Effector memory CD8-positive, alpha-beta T cell (primary cell): ENCODE results near the gene SAMM50.

Source experiments
- ATAC-seq: fragments of 150-1000 bp; cut with Tn5 transposase; replicated peaks from 2 replicates; pipeline ENCODE4 v1.10.0; 2021; ENCODE audit warnings: mild to moderate bottlenecking, moderate library complexity
- DNase-seq, 3 experiments: peaks; one replicate each; pipeline ENCODE4 v3.0.0; 2021
- H3K27ac Mint-ChIP-seq, 2 donors: one replicate each; pipeline ENCODE4 v1.8.0; 2022; ENCODE audit warnings: mild to moderate bottlenecking in 2 of 2, mixed read lengths in 2 of 2, moderate library complexity in 2 of 2
- H3K27me3 Mint-ChIP-seq, 2 donors: one replicate each; pipeline ENCODE4 v1.8.0; 2022; ENCODE audit warnings: mixed read lengths in 2 of 2
- H3K36me3 Mint-ChIP-seq: one replicate; pipeline ENCODE4 v1.8.0; 2022; ENCODE audit warnings: mild to moderate bottlenecking, moderate library complexity, mixed read lengths; ENCODE audit not compliant: insufficient read depth
- H3K4me1 Mint-ChIP-seq, 2 donors: one replicate each; pipeline ENCODE4 v1.8.0; 2022; ENCODE audit warnings: low read depth in 2 of 2, mixed read lengths in 2 of 2
- H3K4me3 Mint-ChIP-seq, 2 donors: one replicate each; pipeline ENCODE4 v1.8.0; 2022; ENCODE audit warnings: mild to moderate bottlenecking in 2 of 2, mixed read lengths in 2 of 2, moderate library complexity in 2 of 2
- H3K9me3 Mint-ChIP-seq, 2 donors: one replicate each; pipeline ENCODE4 v1.8.0; 2022; ENCODE audit warnings: mixed read lengths in 2 of 2
- total RNA-seq, 9 experiments: gene quantifications; one replicate each; lab custom pipeline; 2026; lab: John Stamatoyannopoulos, UW

Gene SAMM50
- 20.8 to 65.0 (median 46.6) reads per million in 9 experiments for total RNA-seq

DNA sequence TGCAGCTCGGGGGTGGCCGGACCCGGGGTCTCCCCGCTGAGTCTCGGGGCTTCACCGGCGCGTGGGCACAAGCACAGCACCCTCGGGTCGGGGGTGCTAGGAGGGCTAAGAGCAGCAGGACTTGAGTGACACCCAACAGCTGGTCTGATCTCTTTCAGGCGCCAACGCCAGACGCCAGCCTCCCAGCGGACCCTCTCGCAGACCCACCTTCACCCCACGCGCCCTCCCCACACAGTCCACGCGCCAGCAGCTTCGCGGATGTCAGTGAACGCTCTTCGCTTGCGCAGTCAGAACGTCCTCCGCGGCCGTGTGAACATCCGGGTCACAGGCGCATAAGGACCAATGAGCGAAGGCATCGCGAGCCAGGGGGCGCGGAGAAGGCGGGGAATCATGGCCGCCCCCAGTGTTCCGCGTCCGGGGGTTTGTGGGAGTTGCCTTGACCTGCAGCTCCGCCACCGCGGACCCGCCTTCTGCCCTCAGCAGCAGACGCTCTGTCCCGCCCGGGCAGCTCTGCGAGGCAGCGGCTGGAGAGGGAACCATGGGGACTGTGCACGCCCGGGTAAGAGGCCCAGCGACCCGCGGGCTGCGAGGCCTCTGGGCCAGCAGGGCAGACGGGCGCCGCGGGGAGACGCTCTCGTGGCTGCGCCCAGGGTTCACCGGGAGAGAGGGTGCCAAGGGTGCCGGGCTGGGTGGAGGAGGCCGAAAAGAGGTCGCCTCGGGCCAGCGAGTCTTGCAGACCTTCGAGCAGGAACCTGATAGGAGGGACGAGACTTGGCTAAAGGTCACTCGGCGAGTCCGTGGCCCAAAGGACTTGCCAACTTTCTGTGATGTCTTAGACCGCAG is at the start of gene SAMM50:
TSS of gene SAMM50 (plus strand) at position 403 of the 843 bp plus-strand sequence. CDS start at position 539, 136 bp downstream.
- Mint-ChIP-seq H3K27ac (peak within 1 kb of the TSS; percentile 95 to 96), H3K4me3 (peak within 1 kb of the TSS; percentile 90 to 95), H3K9me3 (no peaks in the 10 kb centered on the region), H3K27me3 (peaks cover 11 to 14% of the 10 kb centered on the region in 2 donors), H3K36me3 (peaks cover 13% of the 10 kb centered on the region), H3K4me1 (peaks cover 32 to 34% of the 10 kb centered on the region in 2 donors)
- ATAC-seq (peak; percentile 95), DNase-seq (peak; percentile 90 to 91 (median 91))

DNA sequence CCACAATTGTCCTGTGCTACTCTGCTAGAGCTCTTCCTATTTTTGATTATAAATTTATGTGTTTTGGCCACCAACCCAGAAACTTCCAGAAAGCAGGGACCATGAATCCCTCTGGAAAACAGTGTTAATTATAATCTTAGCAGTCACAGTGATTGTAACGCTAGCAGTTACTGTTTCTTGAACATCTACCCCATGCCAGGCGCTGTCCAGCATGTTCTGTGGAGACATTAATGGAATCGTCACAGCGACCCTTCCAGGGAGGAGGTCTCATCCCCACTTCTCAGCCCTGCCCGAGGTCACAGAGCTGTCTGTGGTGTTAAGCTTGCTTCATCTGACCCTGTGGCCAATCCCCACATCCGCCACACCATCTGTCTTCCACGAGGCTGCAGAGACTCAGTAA is 49.6 kb upstream of the SAMM50 start:
- ATAC-seq (no peak), DNase-seq (no peak)
- H3K27me3 Mint-ChIP-seq: peaks cover 38 to 76% of the 10 kb centered on the region in 2 donors
- no peaks in the 10 kb centered on the region for H3K9me3 Mint-ChIP-seq
- H3K4me1 Mint-ChIP-seq: no peaks in the 10 kb centered on the region
- H3K36me3 Mint-ChIP-seq: peaks cover 3% of the 10 kb centered on the region
- H3K4me3 Mint-ChIP-seq: no peak overlapping the region
- H3K27ac Mint-ChIP-seq: no peak overlapping the region

DNA sequence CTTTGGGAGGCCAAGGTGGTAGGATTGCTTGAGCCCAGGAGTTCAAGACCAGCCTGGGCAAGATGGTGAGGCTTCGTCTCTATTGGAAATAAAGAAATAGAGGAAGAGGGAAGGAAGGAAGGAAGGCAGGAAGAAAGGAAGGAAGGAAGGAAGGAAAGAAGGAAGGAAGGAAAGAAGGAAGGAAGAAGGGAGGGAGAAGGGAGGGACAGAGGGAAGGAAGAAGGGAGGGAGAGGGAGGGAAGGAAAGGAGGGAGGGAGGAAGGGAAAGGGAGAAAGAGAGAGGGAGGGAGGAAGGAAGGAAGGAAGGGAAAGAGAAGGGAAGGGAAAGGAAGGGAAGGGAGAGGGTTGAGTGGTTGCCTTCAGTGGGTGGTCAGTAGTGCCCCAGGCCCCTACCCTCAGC is 45.5 kb upstream of the SAMM50 start:
- Mint-ChIP-seq H3K36me3 (no peaks in the 10 kb centered on the region), H3K4me1 (no peaks in the 10 kb centered on the region), H3K4me3 (no peak overlapping the region), H3K27ac (no peak overlapping the region), H3K27me3 (peaks cover 37 to 67% of the 10 kb centered on the region in 2 donors), H3K9me3 (no peaks in the 10 kb centered on the region)
- no peak for DNase-seq
- ATAC-seq: no peak

DNA sequence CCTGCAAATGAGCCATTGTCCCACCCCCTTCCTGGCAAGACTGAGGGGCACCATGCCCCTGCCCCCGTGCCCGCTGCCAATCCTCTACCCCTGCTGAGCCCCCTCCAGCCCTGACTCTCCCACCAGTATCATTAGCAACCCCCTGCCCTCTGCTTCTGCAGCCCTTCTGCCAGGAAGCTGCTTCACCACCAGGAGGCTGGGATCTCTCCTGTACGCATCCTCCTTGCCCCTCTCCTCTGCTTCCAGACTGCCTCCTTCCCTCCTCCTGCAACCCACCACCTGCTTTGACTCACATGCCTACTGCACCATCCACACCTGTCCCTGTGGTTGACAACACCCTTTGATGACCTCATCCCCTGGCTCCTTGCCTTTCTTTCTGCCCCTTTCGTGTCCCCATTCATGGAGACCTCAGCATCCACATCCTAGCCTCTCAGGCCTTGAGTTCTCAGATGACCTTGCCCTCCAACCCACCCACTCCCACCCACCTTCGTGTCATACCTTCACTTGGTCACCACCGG is 45.0 kb upstream of the SAMM50 start:
- DNase-seq: no peak
- H3K4me1 Mint-ChIP-seq: no peaks in the 10 kb centered on the region
- H3K9me3 Mint-ChIP-seq: no peaks in the 10 kb centered on the region
- no peak overlapping the region for H3K4me3 Mint-ChIP-seq
- no peak for ATAC-seq
- no peaks in the 10 kb centered on the region for H3K36me3 Mint-ChIP-seq
- no peak overlapping the region for H3K27ac Mint-ChIP-seq
- peaks cover 37 to 66% of the 10 kb centered on the region in 2 donors for H3K27me3 Mint-ChIP-seq

DNA sequence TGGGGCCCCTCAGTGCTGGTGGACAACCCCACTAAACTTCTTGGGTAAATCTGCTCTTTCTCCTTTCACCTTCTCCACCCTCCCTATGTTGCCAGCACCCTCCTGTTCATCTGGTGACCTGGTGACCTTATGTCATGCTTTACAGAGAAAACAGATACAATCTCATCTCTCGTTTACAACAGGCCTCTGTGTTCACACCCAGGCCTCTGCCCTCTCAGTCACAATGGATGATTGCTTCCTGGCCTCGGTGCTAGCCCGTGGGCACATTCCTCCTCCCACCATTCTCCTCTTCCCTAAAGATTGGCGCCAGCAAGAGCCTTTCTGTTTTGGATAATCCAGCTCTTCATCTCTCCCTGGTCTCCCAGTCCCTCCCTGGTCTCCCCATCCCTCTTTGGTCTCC is 43.9 kb upstream of the SAMM50 start:
- H3K4me3 Mint-ChIP-seq: no peak overlapping the region
- H3K36me3 Mint-ChIP-seq: no peaks in the 10 kb centered on the region
- H3K27me3 Mint-ChIP-seq: peaks cover 34 to 57% of the 10 kb centered on the region in 2 donors
- H3K9me3 Mint-ChIP-seq: no peaks in the 10 kb centered on the region
- ATAC-seq: no peak
- no peaks in the 10 kb centered on the region for H3K4me1 Mint-ChIP-seq
- no peak for DNase-seq
- no peak overlapping the region for H3K27ac Mint-ChIP-seq

DNA sequence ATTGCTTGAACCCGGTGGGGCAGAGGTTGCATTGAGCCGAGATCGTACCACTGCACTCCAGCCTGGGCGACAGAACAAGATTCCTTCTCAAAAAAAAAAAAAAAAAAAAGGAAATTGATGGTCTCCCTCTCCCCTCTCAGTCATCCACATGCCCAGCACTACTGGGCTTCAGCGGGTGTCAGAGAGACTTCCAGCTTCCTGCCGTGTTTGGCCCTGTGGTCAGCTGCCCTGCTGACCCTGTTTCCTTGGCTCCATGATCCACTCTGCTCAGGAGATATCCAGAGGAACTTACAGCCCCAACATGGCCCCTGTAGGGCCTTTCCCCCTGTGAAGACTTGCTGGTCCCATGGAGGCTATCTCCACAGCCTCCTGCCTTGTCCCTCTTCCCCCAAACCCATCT is 37.7 kb upstream of the SAMM50 start:
- no peak for DNase-seq
- H3K27me3 Mint-ChIP-seq: peaks cover 47 to 68% of the 10 kb centered on the region in 2 donors
- H3K9me3 Mint-ChIP-seq: no peaks in the 10 kb centered on the region
- ATAC-seq: no peak
- no peaks in the 10 kb centered on the region for H3K4me1 Mint-ChIP-seq
- H3K4me3 Mint-ChIP-seq: no peak overlapping the region
- H3K27ac Mint-ChIP-seq: no peak overlapping the region
- no peaks in the 10 kb centered on the region for H3K36me3 Mint-ChIP-seq

DNA sequence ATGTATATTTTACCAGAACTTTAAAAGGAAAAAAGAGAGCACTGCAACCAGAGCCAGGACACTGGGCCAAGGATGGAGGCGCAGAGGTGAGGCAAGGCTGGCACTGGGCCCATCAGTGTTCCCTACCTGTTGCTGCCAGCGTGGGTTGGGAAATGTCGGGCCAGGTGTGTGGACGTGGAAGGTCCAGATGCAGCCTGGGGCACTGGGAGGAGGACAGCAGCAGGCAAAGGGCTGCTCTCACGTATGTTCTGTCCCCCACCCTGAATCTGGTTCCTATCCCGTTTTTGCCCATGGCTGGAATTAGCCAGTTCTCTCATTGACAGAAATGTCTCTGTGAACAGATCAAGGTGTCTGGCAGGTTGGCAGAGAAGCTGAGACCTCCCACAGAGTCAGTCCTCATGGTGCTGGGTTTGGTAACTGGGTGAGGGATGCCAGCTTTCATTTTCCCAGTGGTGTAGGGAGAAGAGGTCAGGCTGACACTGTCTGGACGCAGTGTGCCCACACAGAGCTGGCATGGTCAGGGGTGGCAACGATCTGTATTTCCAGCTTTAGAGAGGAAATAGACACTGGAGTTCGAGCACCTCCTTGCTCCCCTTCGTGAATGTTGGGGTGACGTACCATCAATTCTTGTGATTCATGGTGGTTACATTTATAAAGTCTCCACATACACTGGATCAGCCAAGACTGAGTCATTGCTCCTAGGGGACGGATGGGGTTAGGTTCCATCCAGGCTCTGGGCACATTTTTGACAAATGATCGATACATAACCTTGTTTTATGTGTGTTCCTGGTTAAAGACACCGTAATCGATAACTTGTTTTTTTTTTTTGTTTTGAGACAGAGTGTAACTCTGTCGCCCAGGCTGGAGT is 35.9 kb upstream of the SAMM50 start:
- H3K36me3 Mint-ChIP-seq: no peaks in the 10 kb centered on the region
- ATAC-seq (no peak), DNase-seq (no peak)
- H3K4me3 Mint-ChIP-seq: no peak overlapping the region
- peaks cover 5 to 6% of the 10 kb centered on the region in 2 donors for H3K4me1 Mint-ChIP-seq
- no peak overlapping the region for H3K27ac Mint-ChIP-seq
- no peaks in the 10 kb centered on the region for H3K9me3 Mint-ChIP-seq
- H3K27me3 Mint-ChIP-seq: peaks cover 34 to 76% of the 10 kb centered on the region in 2 donors

DNA sequence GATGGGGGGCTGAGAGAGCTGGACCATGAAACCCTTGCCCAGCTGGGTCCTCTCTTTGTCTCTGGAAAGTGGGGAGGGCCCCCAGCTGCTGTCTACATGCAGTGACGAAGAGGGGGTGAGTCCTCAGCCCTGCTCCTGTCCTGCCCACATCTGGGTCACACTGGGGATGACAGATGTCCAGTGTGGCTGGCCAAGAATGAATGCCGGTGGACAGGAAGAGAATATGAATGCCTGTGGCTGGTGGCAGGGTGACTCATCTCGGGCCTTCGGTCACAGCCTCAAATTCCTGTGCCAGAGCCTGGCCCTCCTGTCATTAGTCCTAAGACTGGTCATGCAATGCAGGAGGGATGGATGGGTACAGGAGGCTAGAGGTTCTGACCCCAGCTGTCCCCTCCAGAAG is 33.9 kb upstream of the SAMM50 start:
- Mint-ChIP-seq H3K36me3 (no peaks in the 10 kb centered on the region), H3K27me3 (peaks cover 29 to 88% of the 10 kb centered on the region in 2 donors), H3K4me1 (peaks cover 5 to 10% of the 10 kb centered on the region in 2 donors), H3K4me3 (no peak overlapping the region), H3K9me3 (no peaks in the 10 kb centered on the region), H3K27ac (no peak overlapping the region)
- DNase-seq: no peak
- ATAC-seq: no peak

DNA sequence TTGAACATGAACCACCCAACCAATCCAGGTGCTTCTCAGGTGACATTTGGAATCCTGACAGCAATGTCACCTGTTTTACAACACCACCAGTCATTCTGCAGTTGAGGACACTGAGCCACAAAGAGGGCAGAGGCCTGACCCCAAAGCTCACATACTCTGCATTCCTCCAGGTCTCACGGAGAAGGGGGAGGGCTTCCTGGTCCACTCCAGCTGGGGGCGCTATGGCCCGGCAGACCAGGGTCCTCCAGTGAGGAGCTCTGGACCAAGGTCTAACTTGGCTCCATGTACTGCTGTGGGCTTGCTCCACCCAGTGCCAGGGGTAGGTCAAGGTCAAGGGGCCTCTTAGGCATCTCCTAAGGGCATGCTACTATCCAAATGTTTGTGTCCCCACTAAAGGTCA is 33.1 kb upstream of the SAMM50 start:
- no peak for DNase-seq
- peaks cover 25 to 81% of the 10 kb centered on the region in 2 donors for H3K27me3 Mint-ChIP-seq
- ATAC-seq: no peak
- no peak overlapping the region for H3K27ac Mint-ChIP-seq
- H3K4me1 Mint-ChIP-seq: peaks cover 5 to 10% of the 10 kb centered on the region in 2 donors
- peak overlapping the region in 1 of 2 donors; percentile 80 for H3K4me3 Mint-ChIP-seq
- no peaks in the 10 kb centered on the region for H3K9me3 Mint-ChIP-seq
- H3K36me3 Mint-ChIP-seq: no peaks in the 10 kb centered on the region

DNA sequence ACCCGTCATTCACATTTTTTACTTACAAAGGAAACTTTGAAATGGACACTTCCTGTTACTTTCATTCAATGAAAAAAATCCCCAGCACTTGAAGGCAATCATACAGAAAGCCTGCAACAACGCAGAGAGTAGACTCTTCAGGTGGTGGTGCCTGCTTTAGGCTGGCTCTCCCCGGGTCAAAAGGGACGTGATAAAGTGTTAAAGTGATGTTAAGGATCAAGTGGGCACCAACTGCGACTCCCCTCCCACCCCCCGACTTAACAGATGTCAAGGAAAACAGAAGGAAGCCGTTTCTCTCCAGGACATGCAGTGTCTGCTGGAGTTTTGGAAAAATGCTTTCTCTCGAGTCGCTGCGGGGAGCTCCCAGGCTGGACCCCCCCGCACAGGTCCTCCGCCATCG is 32.1 kb upstream of the SAMM50 start:
- H3K27ac Mint-ChIP-seq: no peak overlapping the region
- no peaks in the 10 kb centered on the region for H3K9me3 Mint-ChIP-seq
- peak overlapping the region; percentile 70 to 80 for H3K4me3 Mint-ChIP-seq
- peak; percentile 41 for ATAC-seq
- H3K36me3 Mint-ChIP-seq: peaks cover under 1% of the 10 kb centered on the region
- H3K27me3 Mint-ChIP-seq: peaks cover 15 to 75% of the 10 kb centered on the region in 2 donors
- peak in 1 of 3 experiments; percentile 11 for DNase-seq
- peaks cover 5 to 10% of the 10 kb centered on the region in 2 donors for H3K4me1 Mint-ChIP-seq

DNA sequence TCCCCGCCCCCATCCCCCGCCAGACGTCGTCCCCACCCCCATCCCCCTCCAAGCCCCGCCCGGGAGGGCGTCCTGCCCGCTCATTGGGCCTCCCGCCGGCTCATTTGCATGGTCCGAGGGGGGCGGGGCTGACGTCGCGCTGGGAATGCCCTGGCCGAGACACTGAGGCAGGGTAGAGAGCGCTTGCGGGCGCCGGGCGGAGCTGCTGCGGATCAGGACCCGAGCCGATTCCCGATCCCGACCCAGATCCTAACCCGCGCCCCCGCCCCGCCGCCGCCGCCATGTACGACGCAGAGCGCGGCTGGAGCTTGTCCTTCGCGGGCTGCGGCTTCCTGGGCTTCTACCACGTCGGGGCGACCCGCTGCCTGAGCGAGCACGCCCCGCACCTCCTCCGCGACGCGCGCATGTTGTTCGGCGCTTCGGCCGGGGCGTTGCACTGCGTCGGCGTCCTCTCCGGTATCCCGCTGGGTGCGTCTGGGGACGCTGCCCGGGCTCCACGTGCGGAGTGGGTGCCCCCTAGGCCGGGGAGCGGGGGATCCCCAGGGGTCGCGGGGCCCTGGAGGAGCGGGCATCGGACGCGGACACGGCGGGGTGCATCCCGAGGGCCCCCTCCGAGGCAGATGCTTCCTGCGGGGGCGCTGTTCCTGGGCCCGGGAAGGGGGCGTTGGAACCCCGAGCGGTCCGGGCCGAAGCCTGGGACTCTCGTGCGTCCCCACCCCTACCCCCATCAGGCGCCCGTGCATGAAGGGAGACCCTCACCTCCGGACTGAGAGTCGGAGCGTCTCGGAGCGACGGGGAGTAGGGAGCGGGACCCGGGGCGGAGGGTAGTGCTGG is 31.4 kb upstream of the SAMM50 start, which contains the start of gene PNPLA3:
TSS of gene PNPLA3 (plus strand) at position 175 of the 834 bp plus-strand sequence. CDS start at position 282, 107 bp downstream.
- Mint-ChIP-seq H3K9me3 (no peaks in the 10 kb centered on the region), H3K4me1 (peaks cover 5 to 10% of the 10 kb centered on the region in 2 donors), H3K27me3 (peaks cover 8 to 75% of the 10 kb centered on the region in 2 donors), H3K4me3 (peak within 1 kb of the TSS; percentile 70 to 80), H3K36me3 (peaks cover 3% of the 10 kb centered on the region), H3K27ac (no peak within 1 kb of the TSS)
- peak; percentile 87 for ATAC-seq
- peak; percentile 60 to 61 (median 60) for DNase-seq

DNA sequence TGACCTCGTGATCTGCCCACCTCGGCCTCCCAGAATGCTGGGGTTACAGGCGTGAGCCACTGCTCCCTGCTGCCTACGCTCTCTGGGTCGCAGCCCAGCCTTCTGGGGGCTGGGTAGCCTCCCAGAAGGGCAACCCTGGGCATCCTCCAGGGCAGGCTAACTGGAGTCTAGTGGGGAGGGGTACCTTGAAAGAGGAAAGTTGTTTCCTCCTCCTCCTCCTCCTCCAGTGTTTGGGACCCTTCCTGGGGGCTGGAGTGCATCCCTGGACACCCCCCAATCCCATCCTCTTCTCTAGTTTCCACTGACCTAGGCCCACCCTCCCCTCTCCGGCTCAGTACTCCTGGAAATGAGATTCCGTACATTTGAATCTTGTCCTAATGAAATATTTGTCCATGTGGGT is 30.4 kb upstream of the SAMM50 start:
- ATAC-seq: no peak
- Mint-ChIP-seq H3K27ac (no peak overlapping the region), H3K4me1 (peaks cover 5 to 10% of the 10 kb centered on the region in 2 donors)

More for the DNA sequence above, 30.4 kb upstream of the SAMM50 start:
- H3K4me3 Mint-ChIP-seq: peak overlapping the region; percentile 70 to 80
- peaks cover 3% of the 10 kb centered on the region for H3K36me3 Mint-ChIP-seq
- DNase-seq: no peak
- H3K27me3 Mint-ChIP-seq: peaks cover 0 to 68% of the 10 kb centered on the region in 2 donors
- H3K9me3 Mint-ChIP-seq: no peaks in the 10 kb centered on the region
